Measurements from ENCODE around the gene ABCF2.

The ABCF2 gene

GRCh38 chr7:151242159-151243044, 15.4 kb upstream of the ABCF2 start:
- DNase-seq (ENCODE audit: low spot score): no peak

DNA sequence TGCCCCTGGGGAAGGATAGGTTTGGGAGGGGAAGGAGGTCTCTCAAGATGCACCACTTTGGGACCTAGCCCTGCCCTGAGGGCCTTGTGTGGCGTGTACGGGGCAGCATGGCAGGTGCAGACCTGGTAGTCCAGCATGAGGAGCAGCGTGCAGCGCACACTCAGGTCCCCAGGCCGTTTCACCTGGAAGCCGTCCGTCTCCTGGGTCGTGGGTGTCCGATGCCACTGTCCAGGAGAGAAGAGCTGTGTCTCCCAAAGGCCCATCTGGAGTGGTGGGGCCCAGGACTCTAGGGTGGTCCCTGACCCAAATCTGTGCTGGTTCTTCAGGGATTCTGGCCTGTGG, 14.7 kb upstream of the ABCF2 start:
- no peak for DNase-seq (ENCODE audit: low spot score)

- DNase-seq (ENCODE audit: low spot score): no peak
Measured at GRCh38 chr7:151240942-151241754, 14.1 kb upstream of the ABCF2 start.

DNA sequence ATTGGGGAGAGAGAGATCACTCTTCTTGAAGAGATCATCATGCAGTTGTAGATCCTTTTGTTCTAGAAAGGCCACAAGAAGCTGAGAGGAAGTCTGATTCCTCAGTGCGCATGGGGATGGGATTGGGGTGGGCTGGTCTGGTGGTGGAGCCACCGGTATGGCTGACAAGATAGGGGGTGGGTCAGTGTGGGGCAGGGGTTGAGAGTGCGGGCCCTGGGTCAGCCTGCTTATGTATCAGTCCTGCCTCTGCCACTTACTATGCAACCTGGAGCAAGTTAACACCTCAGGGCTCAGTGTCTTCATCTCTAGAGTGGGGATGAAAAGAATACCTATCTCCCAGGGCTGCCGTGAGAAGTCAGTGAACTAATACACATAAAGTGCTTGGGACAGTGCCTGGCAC, 13.5 kb upstream of the ABCF2 start:
- DNase-seq (ENCODE audit: low spot score): no peak

GRCh38 chr7:151239837-151240459, 12.9 kb upstream of the ABCF2 start:
- DNase-seq (ENCODE audit: low spot score): no peak

GRCh38 chr7:151238924-151239836, 12.2 kb upstream of the ABCF2 start:
- DNase-seq (ENCODE audit: low spot score): no peak

GRCh38 chr7:151238190-151238810, 11.3 kb upstream of the ABCF2 start:
- no peak for DNase-seq (ENCODE audit: low spot score)

GRCh38 chr7:151237244-151238189, 10.5 kb upstream of the ABCF2 start:
- no peak for DNase-seq (ENCODE audit: low spot score)

DNA sequence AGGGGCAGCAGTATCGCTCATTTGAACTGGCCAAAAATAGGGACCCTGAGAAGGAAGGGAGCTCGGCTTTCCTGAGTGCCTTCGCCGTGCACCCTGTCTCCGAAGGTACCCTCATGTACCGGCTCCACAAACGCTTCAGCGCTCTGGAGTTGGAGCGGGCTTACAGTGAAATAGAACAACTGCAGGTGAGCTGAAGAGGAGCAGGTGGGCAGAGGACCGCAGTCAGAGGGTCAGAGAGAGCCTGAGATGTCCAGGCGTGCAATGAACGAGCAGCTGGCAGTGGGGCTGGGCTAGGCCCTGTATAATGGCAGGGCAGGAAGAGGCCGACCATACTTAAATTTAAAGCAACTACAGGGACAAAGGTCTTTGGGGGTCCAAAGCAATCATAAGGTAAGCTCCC, 9.4 kb upstream of the ABCF2 start:
- no peak for DNase-seq (ENCODE audit: low spot score)

GRCh38 chr7:151235091-151235787, 8.2 kb upstream of the ABCF2 start:
- no peak for DNase-seq (ENCODE audit: low spot score)

DNA sequence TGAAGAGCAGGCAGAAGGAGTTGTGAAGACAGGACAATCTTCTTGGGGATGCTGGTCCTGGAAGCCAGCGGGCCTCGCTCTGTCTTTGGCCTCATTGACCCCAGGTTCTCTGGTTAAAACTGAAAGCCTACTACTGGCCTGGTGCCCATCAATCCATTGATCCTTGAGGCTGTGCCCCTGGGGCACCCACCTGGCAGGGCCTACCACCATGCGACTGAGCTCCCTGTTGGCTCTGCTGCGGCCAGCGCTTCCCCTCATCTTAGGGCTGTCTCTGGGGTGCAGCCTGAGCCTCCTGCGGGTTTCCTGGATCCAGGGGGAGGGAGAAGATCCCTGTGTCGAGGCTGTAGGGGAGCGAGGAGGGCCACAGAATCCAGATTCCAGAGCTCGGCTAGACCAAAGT, 6.8 kb upstream of the ABCF2 start:
- DNase-seq (ENCODE audit: low spot score): no peak

DNA sequence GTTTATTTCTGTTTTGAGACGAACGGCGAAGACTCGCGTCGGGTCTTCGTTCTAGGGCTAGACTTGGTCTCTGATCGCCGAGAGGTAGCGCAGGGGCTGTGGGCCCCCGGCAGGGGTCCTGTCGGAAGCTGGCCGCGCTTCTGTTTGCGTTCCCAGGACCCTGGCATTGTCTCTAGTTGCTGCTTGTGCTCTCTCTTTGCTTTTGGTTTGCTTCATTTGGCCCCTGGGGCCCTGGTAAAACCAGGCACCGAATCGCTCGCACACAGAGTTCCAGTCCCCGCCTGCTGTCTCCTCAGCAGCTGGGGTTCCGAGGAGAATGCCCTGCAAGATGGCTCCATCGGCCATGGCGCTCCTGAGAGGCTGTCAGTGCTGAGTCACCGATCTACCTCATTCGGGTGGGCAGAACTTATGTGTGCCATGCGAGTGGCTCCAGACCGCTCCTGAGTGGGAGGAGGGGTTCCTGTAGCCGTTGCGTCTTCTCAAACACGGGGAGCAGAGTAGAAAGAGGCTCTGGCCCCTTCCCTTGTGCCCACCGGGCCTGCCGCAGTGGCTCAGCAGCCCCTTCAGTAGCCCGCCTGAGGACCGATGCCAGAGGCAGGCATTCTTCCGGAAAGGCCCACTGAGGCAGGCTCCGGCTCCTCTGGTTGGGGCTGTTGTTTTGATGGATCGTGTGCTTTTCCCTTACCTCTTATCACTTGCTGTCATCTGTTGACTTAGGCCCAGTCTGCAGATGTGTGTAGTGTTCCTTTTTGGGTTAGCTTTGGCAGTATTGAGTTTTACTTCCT, 6.1 kb upstream of the ABCF2 start:
- peak; percentile 90 for DNase-seq (ENCODE audit: low spot score)

DNA sequence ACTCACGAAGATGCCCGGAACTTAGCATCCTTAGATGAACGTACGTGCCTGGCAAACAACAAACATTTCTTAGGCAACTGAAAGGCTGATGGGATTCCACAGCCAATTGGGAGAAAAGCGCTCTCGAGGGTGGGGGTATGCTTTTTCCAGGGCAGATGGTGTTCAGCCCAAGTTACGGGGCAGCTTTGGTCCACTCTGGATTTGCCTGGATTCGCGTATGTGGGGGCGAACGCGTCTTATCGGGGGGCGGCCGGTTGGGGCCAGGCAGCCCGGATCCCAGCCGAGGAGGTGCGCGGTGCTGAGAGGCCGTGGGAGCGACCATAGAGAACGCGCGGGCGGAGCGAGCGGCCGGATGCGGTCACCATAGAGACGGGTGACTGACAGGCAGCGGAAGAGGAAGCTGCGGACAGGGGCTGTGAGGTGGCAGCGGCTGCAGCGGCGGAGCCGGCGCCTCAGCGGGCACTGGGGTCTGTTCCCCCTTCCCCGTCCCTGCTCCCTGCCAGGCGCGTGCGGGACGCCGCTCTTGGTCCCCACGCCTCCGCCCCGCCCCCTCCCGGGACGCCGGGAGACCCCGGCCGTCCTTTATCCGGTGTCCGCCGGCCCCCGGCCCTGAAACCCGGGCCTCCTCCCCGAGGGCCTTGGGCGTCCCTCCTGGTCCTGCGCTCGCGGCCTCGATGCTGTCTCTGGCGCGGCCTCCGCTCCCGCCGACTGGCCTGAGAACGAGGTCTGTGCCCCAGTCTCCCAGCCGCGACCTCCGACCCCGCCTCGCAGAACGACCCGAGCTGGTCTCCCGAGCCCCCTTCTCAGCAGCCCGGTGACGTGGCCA, 5.3 kb upstream of the ABCF2 start, which contains the start of gene CHPF2:
TSS of gene CHPF2 (plus strand) at position 393 of the 826 bp plus-strand sequence. CDS start 1,529 bp downstream, outside the sequence.
- peak; percentile 95 for DNase-seq (ENCODE audit: low spot score)

DNA sequence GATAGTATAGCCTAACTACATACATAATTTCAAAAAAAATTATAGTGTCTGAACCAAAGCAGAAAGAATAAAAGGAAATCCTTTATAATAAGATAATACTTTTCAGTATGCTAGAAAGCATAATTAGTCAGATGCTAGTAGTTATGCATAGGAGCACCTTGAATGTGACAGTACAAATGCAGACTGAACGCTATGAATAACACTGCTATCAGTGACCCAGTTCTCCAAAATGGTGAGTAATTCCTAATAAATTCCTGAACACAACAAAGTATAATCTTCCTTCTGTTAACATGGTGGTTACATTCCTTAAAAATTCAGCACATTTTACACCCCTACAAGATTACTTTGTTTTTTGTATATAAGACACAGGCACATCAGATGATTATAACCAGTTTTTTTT, 4.1 kb upstream of the ABCF2 start:
- DNase-seq (ENCODE audit: low spot score): no peak

DNA sequence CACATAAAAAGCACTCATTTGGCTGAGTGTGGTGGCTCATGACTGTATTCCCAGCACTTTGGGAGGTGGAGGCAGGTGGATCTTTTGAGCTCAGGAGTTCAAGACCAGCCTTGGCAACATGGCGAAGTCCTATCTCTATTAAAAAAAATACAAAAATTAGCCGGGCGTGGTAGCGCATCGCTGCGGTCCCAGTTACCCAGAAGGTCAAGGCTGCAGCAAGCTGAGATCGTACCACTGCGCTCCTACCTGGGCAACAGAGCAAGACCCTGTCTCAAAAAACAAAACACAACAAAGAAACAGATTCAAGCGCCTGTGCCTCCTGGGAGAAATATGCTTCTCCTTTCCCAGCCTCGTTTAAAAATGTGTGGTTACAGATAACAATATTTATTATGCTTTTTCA, 2.2 kb upstream of the ABCF2 start:
- DNase-seq (ENCODE audit: low spot score): no peak

DNA sequence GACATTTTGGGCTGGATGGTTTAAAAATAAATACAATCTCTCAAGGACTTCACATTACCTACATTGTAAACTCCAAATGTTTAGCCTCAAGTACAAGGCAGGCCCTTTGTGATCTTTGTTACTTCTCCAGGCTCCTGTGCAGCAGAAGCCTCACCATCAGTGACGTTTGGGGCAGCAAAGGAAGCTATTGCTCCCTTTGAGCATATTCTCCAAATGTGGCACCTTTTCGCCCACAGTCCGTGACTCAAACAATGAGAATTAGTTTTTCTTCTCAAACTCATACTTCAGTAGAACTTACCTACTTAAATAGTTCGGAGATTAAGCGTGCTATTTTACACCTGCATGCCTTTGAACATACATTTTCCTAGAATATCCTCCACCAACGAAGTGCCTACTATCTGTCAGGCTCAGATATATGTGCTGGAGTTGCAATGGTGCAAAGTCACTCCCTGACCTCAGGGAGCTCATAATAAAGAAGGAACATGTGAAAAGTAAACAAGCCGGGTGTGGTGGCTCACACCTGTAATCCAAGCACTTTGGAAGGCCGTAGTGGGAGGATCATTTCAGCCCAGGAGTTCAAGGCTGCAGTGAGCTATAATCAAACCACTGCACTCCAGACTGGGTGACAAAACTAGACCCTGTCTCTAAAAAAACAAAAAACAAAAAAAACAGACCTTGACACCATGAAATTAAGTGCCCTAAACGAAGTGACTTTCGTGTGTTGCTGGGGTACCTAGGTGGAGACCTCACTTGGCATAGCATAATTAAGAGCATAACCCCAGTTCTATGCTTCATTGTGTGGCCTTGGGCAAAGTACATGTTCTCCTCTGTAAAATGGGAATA, 1.2 kb upstream of the ABCF2 start:
- DNase-seq (ENCODE audit: low spot score): no peak

GRCh38 chr7:151226560-151226874, 488 bp downstream of the ABCF2 start:
- no peak for DNase-seq (ENCODE audit: low spot score)

All from AG08395 (cell line).